WTC11 (cell line): Measurements from ENCODE around the gene DTNBP1. TPM values are rescaled to one million over a fixed set of nuclear protein-coding genes. Genes with fewer than 3 reads are reported as not detected.
A peak's percentile ranks its signal among the peaks of the same experiment; 100 is the strongest.

Experiments
- ATAC-seq: fragments of 200-7000 bp; cut with Tn5 transposase; 2 replicates; pipeline ENCODE4 v1.10.0; 2021; ENCODE audit warnings: mild to moderate bottlenecking, moderate library complexity
- CTCF ChIA-PET: fragments of 300-600 bp; sonication (Branson Sonifier 250); formaldehyde crosslinking; loops from one replicate; lab custom pipeline; 2021; ENCODE audit warnings: antibody characterized with exemption; lab: Charles Lee
- POLR2A ChIA-PET: fragments of 350-600 bp; sonication (Branson Sonifier 250); formaldehyde crosslinking; loops from one replicate; lab custom pipeline; 2021; ENCODE audit warnings: antibody characterized with exemption; lab: Charles Lee
- DNase-seq: peaks from one replicate; pipeline ENCODE4 v3.0.0; 2021; ENCODE audit warnings: low spot score
- H3K27ac Mint-ChIP-seq: 2 replicates; pipeline ENCODE4 v1.8.0; 2021; ENCODE audit warnings: mixed read lengths
- H3K27me3 Mint-ChIP-seq: 2 replicates; pipeline ENCODE4 v1.8.0; 2021; ENCODE audit warnings: low read depth, mild to moderate bottlenecking, moderate library complexity, mixed read lengths
- H3K36me3 Mint-ChIP-seq: 2 replicates; pipeline ENCODE4 v1.8.0; 2021; ENCODE audit warnings: mixed read lengths
- H3K4me1 Mint-ChIP-seq: 2 replicates; pipeline ENCODE4 v1.8.0; 2022; ENCODE audit warnings: mixed read lengths
- H3K4me3 Mint-ChIP-seq: 2 replicates; pipeline ENCODE4 v1.8.0; 2021; ENCODE audit warnings: mild to moderate bottlenecking, moderate library complexity, mixed read lengths
- H3K9me3 Mint-ChIP-seq: 2 replicates; pipeline ENCODE4 v1.8.0; 2021; ENCODE audit warnings: mixed read lengths
- AR ChIP-seq: fragments of 250-450 bp; sonication (Bioruptor Pico); IDR thresholded peaks from 2 replicates; pipeline ENCODE4 v1.9.0; 2021; ENCODE audit warnings: mild to moderate bottlenecking
- CREM ChIP-seq: sonication (generic); formaldehyde crosslinking; IDR thresholded peaks from 2 replicates; pipeline ENCODE4 v1.8.1; 2022; ENCODE audit warnings: mild to moderate bottlenecking, missing genetic modification reagents, moderate library complexity
- EMX1 ChIP-seq: fragments of 250-450 bp; sonication (Bioruptor Pico); IDR thresholded peaks from 2 replicates; pipeline ENCODE4 v1.8.0; 2021; ENCODE audit warnings: mild to moderate bottlenecking
- ERG ChIP-seq: fragments of 250-450 bp; sonication (Bioruptor Pico); IDR thresholded peaks from 2 replicates; pipeline ENCODE4 v1.8.0; 2021; ENCODE audit warnings: mild to moderate bottlenecking
- FOXJ3 ChIP-seq: sonication (generic); formaldehyde crosslinking; IDR thresholded peaks from 2 replicates; pipeline ENCODE4 v1.9.0; 2021; ENCODE audit warnings: missing genetic modification reagents, mild to moderate bottlenecking, borderline replicate concordance
- FOXP1 ChIP-seq: sonication (generic); formaldehyde crosslinking; IDR thresholded peaks from 2 replicates; pipeline ENCODE4 v1.8.0; 2022; ENCODE audit warnings: missing genetic modification reagents, mild to moderate bottlenecking, moderate library complexity, borderline replicate concordance
- IRF2 ChIP-seq: sonication (generic); formaldehyde crosslinking; IDR thresholded peaks from 2 replicates; pipeline ENCODE4 v1.8.0; 2022; ENCODE audit warnings: low read depth, missing genetic modification reagents, borderline replicate concordance
- JUN ChIP-seq: sonication (generic); formaldehyde crosslinking; IDR thresholded peaks from 2 replicates; pipeline ENCODE4 v1.8.0; 2023; ENCODE audit warnings: mild to moderate bottlenecking, missing genetic modification reagents
- NR2C2 ChIP-seq: sonication (generic); formaldehyde crosslinking; IDR thresholded peaks from 2 replicates; pipeline ENCODE4 v1.8.0; 2022; ENCODE audit warnings: mild to moderate bottlenecking, missing genetic modification reagents
- NR3C1 ChIP-seq: sonication (generic); formaldehyde crosslinking; conservative IDR thresholded peaks from 2 replicates; pipeline ENCODE4 v1.8.1; 2023; ENCODE audit warnings: low read depth, mild to moderate bottlenecking, missing genetic modification reagents
- TEAD4 ChIP-seq: sonication (generic); formaldehyde crosslinking; IDR thresholded peaks from 2 replicates; pipeline ENCODE4 v1.8.0; 2022; ENCODE audit warnings: mild to moderate bottlenecking, missing genetic modification reagents
- TP53 ChIP-seq: sonication (generic); formaldehyde crosslinking; IDR thresholded peaks from 2 replicates; pipeline ENCODE4 v1.8.1; 2023; ENCODE audit warnings: mild to moderate bottlenecking, missing genetic modification reagents
- ZNF232 ChIP-seq: sonication (generic); formaldehyde crosslinking; IDR thresholded peaks from 2 replicates; pipeline ENCODE4 v1.8.0; 2022; ENCODE audit warnings: mild to moderate bottlenecking, missing genetic modification reagents
- ZNF423 ChIP-seq: fragments of 250-450 bp; sonication (Bioruptor Pico); IDR thresholded peaks from 2 replicates; pipeline ENCODE4 v2.1.2; 2022; ENCODE audit warnings: mild to moderate bottlenecking, moderate library complexity
- ZSCAN18 ChIP-seq: fragments of 250-450 bp; sonication (Bioruptor Pico); IDR thresholded peaks from 2 replicates; pipeline ENCODE4 v2.1.2; 2022; ENCODE audit warnings: mild to moderate bottlenecking, moderate library complexity
- total RNA-seq: library from RNA; stranded (reverse); gene quantifications from 3 replicates; pipeline ENCODE4 v1.2.3, GENCODE V29; 2021
- TF ChIP-seq, protein P1 (sequence below): sonication (generic); formaldehyde crosslinking; IDR thresholded peaks from 2 replicates; pipeline ENCODE4 v1.8.1; 2022; ENCODE audit warnings: low read depth, mild to moderate bottlenecking, moderate library complexity, missing genetic modification reagents, borderline replicate concordance
- TF ChIP-seq, protein P2 (sequence below): sonication (generic); formaldehyde crosslinking; IDR thresholded peaks from 2 replicates; pipeline ENCODE4 v1.8.1; 2023; ENCODE audit warnings: mild to moderate bottlenecking, missing genetic modification reagents
- TF ChIP-seq, protein P3 (sequence below): sonication (generic); formaldehyde crosslinking; IDR thresholded peaks from 2 replicates; pipeline ENCODE4 v1.8.1; 2023; ENCODE audit warnings: mild to moderate bottlenecking, missing genetic modification reagents, moderate library complexity
- TF ChIP-seq, protein P4 (sequence below): sonication (generic); formaldehyde crosslinking; IDR thresholded peaks from 2 replicates; pipeline ENCODE4 v1.8.1; 2023; ENCODE audit warnings: mild to moderate bottlenecking, moderate library complexity, missing genetic modification reagents
- TF ChIP-seq, protein P5 (sequence below): fragments of 200-600 bp; IDR thresholded peaks from 2 replicates; pipeline ENCODE4 v1.8.0; 2022; ENCODE audit warnings: antibody characterized with exemption

The DTNBP1 gene
- total RNA-seq, 1 experiment from 2014 or later = 15.1 TPM

- TF ChIP-seq, protein P1, sequence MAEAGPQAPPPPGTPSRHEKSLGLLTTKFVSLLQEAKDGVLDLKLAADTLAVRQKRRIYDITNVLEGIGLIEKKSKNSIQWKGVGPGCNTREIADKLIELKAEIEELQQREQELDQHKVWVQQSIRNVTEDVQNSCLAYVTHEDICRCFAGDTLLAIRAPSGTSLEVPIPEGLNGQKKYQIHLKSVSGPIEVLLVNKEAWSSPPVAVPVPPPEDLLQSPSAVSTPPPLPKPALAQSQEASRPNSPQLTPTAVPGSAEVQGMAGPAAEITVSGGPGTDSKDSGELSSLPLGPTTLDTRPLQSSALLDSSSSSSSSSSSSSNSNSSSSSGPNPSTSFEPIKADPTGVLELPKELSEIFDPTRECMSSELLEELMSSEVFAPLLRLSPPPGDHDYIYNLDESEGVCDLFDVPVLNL (CRISPR knock-in tag) = no peak
Measured at GRCh38 chr6:15509335-15509933, 153.4 kb downstream of the DTNBP1 start (continued).

GRCh38 chr6:15508931-15509330 is 153.9 kb downstream of the DTNBP1 start:
- no peak overlapping the region for H3K4me3 Mint-ChIP-seq
- peak; percentile 2; the same call in 1 of the 2 replicates for ATAC-seq
- H3K27ac Mint-ChIP-seq = peak overlapping the region; percentile 81

GRCh38 chr6:15508441-15508871 is 154.4 kb downstream of the DTNBP1 start:
- peak overlapping the region; percentile 81 for H3K27ac Mint-ChIP-seq
- peaks cover 91% of the 10 kb centered on the region for H3K36me3 Mint-ChIP-seq
- H3K27me3 Mint-ChIP-seq = no peaks in the 10 kb centered on the region
- ChIA-PET CTCF (no interaction called here), POLR2A (no interaction called here)
- ATAC-seq = peak; percentile 13
- no peak overlapping the region for H3K4me3 Mint-ChIP-seq
- peaks cover 46% of the 10 kb centered on the region for H3K4me1 Mint-ChIP-seq
- no peak for DNase-seq
- no peaks in the 10 kb centered on the region for H3K9me3 Mint-ChIP-seq
- no peak for TF ChIP-seq NR3C1 (CRISPR knock-in tag)
- TF ChIP-seq, protein P2, sequence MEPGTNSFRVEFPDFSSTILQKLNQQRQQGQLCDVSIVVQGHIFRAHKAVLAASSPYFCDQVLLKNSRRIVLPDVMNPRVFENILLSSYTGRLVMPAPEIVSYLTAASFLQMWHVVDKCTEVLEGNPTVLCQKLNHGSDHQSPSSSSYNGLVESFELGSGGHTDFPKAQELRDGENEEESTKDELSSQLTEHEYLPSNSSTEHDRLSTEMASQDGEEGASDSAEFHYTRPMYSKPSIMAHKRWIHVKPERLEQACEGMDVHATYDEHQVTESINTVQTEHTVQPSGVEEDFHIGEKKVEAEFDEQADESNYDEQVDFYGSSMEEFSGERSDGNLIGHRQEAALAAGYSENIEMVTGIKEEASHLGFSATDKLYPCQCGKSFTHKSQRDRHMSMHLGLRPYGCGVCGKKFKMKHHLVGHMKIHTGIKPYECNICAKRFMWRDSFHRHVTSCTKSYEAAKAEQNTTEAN (CRISPR knock-in tag) = no peak
- no peak for TF ChIP-seq AR (CRISPR knock-in tag)
- TF ChIP-seq, protein P3, sequence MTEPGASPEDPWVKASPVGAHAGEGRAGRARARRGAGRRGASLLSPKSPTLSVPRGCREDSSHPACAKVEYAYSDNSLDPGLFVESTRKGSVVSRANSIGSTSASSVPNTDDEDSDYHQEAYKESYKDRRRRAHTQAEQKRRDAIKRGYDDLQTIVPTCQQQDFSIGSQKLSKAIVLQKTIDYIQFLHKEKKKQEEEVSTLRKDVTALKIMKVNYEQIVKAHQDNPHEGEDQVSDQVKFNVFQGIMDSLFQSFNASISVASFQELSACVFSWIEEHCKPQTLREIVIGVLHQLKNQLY = no peak
- no peak for TF ChIP-seq TP53 (CRISPR knock-in tag)
- no peak for TF ChIP-seq JUN (CRISPR knock-in tag)
- TF ChIP-seq CREM = no peak
- TF ChIP-seq FOXP1 = no peak
- TF ChIP-seq, protein P4, sequence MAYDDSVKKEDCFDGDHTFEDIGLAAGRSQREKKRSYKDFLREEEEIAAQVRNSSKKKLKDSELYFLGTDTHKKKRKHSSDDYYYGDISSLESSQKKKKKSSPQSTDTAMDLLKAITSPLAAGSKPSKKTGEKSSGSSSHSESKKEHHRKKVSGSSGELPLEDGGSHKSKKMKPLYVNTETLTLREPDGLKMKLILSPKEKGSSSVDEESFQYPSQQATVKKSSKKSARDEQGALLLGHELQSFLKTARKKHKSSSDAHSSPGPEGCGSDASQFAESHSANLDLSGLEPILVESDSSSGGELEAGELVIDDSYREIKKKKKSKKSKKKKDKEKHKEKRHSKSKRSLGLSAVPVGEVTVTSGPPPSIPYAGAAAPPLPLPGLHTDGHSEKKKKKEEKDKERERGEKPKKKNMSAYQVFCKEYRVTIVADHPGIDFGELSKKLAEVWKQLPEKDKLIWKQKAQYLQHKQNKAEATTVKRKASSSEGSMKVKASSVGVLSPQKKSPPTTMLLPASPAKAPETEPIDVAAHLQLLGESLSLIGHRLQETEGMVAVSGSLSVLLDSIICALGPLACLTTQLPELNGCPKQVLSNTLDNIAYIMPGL (CRISPR knock-in tag) = no peak
- no peak for TF ChIP-seq ERG (CRISPR knock-in tag)
- TF ChIP-seq TEAD4 (CRISPR knock-in tag) = no peak
- no peak for TF ChIP-seq EMX1
- TF ChIP-seq IRF2 = no peak

More at GRCh38 chr6:15508931-15509330, 153.9 kb downstream of the DTNBP1 start:
- TF ChIP-seq NR2C2 (CRISPR knock-in tag) = no peak
- no peak for TF ChIP-seq ZSCAN18 (CRISPR knock-in tag)
- TF ChIP-seq ZNF232 (CRISPR knock-in tag) = no peak
- TF ChIP-seq ZNF423 (CRISPR knock-in tag) = no peak
- TF ChIP-seq, protein P5, sequence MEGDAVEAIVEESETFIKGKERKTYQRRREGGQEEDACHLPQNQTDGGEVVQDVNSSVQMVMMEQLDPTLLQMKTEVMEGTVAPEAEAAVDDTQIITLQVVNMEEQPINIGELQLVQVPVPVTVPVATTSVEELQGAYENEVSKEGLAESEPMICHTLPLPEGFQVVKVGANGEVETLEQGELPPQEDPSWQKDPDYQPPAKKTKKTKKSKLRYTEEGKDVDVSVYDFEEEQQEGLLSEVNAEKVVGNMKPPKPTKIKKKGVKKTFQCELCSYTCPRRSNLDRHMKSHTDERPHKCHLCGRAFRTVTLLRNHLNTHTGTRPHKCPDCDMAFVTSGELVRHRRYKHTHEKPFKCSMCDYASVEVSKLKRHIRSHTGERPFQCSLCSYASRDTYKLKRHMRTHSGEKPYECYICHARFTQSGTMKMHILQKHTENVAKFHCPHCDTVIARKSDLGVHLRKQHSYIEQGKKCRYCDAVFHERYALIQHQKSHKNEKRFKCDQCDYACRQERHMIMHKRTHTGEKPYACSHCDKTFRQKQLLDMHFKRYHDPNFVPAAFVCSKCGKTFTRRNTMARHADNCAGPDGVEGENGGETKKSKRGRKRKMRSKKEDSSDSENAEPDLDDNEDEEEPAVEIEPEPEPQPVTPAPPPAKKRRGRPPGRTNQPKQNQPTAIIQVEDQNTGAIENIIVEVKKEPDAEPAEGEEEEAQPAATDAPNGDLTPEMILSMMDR = no peak
- TF ChIP-seq FOXJ3 (CRISPR knock-in tag) = no peak
- ChIA-PET CTCF (no interaction called here), POLR2A (no interaction called here)
- peaks cover 43% of the 10 kb centered on the region for H3K4me1 Mint-ChIP-seq
- no peak for DNase-seq
- H3K36me3 Mint-ChIP-seq = peaks cover 91% of the 10 kb centered on the region
- H3K27me3 Mint-ChIP-seq = no peaks in the 10 kb centered on the region
- no peaks in the 10 kb centered on the region for H3K9me3 Mint-ChIP-seq
